ENCODE measurements around the gene THOC7. TPM values are rescaled to one million over a fixed set of nuclear protein-coding genes. Genes with fewer than 3 reads are reported as not detected.

THOC7 gene
- total RNA-seq, 1 donor from 2014 or later, result 67.3 TPM

DNA sequence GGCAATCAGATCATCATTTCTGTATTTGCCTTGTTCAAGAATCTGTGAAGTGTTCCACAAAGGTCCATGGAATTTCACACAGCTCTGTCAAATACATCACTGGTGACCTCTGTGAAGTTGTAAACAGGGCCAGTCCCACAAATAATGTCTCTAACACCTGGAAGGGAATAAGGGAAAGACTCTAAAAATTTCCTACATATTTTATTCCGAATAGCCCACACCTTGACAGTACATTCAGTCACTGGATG is 44.5 kb downstream of the THOC7 start, which contains the start of gene C3orf49:
Gene C3orf49, plus strand, starts transcription at position 149 of the 248 bp plus-strand sequence. CDS start 173 bp downstream, outside the sequence.
- H3K4me3 ChIP-seq (ENCODE audit: low read depth, low read length), result no peak within 1 kb of the TSS
- TF ChIP-seq CTCF (conservative IDR thresholded peaks at IDR 0.05; ENCODE audit: low read depth, low read length), result no peak
- DNase-seq (ENCODE audit: low read depth), result no peak

DNA sequence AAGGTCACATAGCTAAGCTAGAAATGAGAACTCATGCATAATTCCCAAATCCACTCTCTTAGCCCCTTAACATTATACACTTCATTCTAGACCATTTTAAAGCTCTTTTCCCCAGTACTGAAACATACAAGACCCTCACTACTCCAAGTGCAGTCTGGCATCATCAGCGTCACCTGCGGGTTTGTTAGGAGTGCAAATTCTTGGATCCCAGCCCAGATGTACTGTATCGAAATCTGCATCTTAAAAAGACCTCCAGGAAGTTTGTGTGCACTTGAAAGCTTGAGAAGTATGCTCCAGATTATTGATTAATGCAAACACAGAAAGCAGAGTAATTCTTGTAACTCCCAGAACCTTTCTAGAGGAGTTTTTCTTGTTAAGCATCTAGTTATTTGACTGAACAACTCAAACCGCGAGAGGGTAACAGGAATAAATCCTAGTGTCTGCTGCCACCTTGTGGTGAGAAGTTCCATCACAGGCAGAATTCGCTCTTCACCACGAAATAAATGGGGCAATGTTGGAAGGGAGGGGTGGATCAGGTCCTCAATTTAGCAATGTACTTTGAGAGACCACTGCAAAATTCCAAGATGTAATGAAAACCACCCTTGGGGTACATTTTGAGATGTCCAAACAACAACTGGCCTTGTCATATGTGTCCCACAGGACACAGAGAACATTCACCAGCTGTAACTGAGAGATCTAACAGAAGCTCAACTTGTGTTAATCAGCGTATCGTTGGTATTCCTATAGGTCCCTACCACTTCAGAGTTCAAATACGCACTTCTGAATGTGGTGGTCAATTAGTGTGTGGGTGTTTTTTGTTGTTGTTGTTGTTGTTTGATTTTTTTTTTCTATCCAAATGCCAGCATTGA is 45.1 kb downstream of the THOC7 start:
- TF ChIP-seq CTCF (conservative IDR thresholded peaks at IDR 0.05; ENCODE audit: low read depth, low read length), result peak; percentile 84
- DNase-seq (ENCODE audit: low read depth), result peak; percentile 13
- H3K4me3 ChIP-seq (ENCODE audit: low read depth, low read length), result no peak overlapping the region

DNA sequence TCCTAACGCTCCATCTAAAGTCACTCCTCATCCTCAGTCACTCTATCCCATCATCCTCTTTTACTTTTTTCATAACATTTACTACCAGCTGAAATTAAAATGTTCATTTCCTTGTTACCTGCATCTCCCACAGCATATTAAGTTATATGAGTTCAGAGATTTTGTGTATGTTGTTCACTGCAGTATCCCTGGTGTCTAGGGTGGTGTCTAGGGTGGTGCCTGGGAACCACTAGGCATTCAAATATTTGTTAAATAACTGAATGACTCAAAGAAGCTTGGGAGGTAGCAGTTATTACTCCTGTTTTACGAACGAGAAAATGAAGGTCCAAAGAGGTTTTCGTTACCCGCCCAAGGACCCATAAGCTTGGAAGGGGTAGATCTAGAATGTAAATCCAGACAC is 46.4 kb downstream of the THOC7 start:
- no peak for TF ChIP-seq CTCF (conservative IDR thresholded peaks at IDR 0.05; ENCODE audit: low read depth, low read length)
- DNase-seq (ENCODE audit: low read depth), result no peak

DNA sequence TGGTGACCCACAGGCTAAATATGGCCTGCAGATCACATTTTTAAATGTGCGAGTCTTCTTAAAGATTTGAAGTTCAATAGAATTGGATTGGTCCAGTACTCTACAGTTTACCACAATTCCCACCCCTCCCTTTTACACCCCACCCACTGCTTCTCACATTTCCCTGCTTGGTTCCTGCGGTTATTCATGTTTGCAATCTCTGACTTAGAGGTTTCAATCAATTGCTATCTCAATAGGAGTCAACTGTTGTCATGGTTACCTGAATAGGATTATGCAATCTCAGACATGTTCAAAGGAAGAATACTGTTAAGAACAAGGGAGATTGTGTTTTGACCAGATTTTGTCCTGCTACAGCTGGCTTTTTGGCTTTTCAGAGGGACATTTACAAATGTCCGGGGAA is 49.4 kb downstream of the THOC7 start:
- no peak for DNase-seq (ENCODE audit: low read depth)
- H3K4me3 ChIP-seq (ENCODE audit: low read depth, low read length), result no peak overlapping the region
- TF ChIP-seq CTCF (conservative IDR thresholded peaks at IDR 0.05; ENCODE audit: low read depth, low read length), result no peak

More for the DNA sequence above, 46.4 kb downstream of the THOC7 start:
- no peak overlapping the region for H3K4me3 ChIP-seq (ENCODE audit: low read depth, low read length)

- no peak for TF ChIP-seq CTCF (conservative IDR thresholded peaks at IDR 0.05; ENCODE audit: low read depth, low read length)
- no peak overlapping the region for H3K4me3 ChIP-seq (ENCODE audit: low read depth, low read length)
- DNase-seq (ENCODE audit: low read depth), result peak; percentile 49
These were observed 54.0 kb downstream of the THOC7 start for GRCh38 chr3:63809607-63810006.

DNA sequence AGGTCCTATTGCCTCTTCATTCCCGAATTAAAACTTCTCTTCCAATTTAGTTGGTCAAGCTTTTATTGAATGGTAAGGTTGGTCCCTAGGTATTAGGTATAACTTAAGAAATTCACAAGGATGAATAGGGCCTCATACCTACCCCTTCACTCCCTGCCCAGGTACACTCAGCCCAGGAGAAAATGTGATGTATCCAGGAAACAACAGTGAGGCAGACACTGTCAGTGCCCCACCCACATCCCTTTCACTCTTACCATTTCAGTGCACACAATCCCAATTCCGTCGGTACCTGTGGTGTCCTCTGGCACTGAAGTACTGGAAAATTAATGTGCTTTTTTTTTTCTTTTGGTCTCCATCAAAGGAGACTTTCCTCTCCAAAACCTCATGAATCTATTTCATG is 55.0 kb downstream of the THOC7 start:
- no peak for DNase-seq (ENCODE audit: low read depth)
- TF ChIP-seq CTCF (conservative IDR thresholded peaks at IDR 0.05; ENCODE audit: low read depth, low read length), result no peak
- no peak overlapping the region for H3K4me3 ChIP-seq (ENCODE audit: low read depth, low read length)
